B cell (primary cell): Measurements from ENCODE around the gene POLR1H. TPM values are rescaled to one million over a fixed set of nuclear protein-coding genes. Genes with fewer than 3 reads are reported as not detected.

Experiments used
- ATAC-seq: fragments of 200-7000 bp; cut with Tn5 transposase; one replicate; pipeline ENCODE4 v1.10.0; 2021; ENCODE audit warnings: low read depth, mild to moderate bottlenecking, moderate number of reproducible peaks, moderate library complexity
- CTCF ChIA-PET: fragments of 350-600 bp; sonication (Branson Sonifier 250); formaldehyde crosslinking; loops from one replicate; lab custom pipeline; 2021; ENCODE audit warnings: antibody characterized with exemption, inconsistent platforms; lab: Charles Lee
- POLR2A ChIA-PET: fragments of 350-600 bp; sonication (Branson Sonifier 250); formaldehyde crosslinking; loops from one replicate; lab custom pipeline; 2021; ENCODE audit warnings: antibody characterized with exemption; lab: Charles Lee
- DNase-seq: peaks from one replicate; pipeline ENCODE4 v3.0.0; 2013
- H2AFZ ChIP-seq: 2 replicates; pipeline ENCODE4 v1.6.1; 2012; ENCODE audit warnings: mild to moderate bottlenecking, low read depth, low read length; ENCODE audit not compliant: insufficient read depth, poor library complexity, severe bottlenecking
- H3K27ac ChIP-seq, 2 donors: 1 replicate in 1 of 2; 2 replicates in 1 of 2; pipeline ENCODE4 v1.5.1; 2012 to 2013; ENCODE audit warnings: low read length in 2 of 2, mild to moderate bottlenecking in 2 of 2, moderate library complexity in 1 of 2
- H3K27me3 ChIP-seq, 4 experiments: fragments of 200-600 bp in 1 of 4; sonication (generic) in 1 of 4; replicated peaks in 1 of 4; 1 replicate in 2 of 4; 2 replicates in 2 of 4; pipeline versions ENCODE4 v1.6.1 to v1.7.0; 2013 to 2016; ENCODE audit warnings: low read length in 3 of 4, mild to moderate bottlenecking in 2 of 4, mixed read lengths in 1 of 4, moderate library complexity in 1 of 4; ENCODE audit not compliant: insufficient read depth in 4 of 4, control insufficient read depth in 3 of 4; ENCODE audit errors: control extremely low read depth in 1 of 4
- H3K36me3 ChIP-seq, 2 experiments: replicated peaks in 1 of 2; 1 replicate in 1 of 2; 2 replicates in 1 of 2; pipeline versions ENCODE4 v1.6.1 to v1.7.1; 2013; ENCODE audit warnings: low read length in 1 of 2; ENCODE audit not compliant: insufficient read depth in 2 of 2, control insufficient read depth in 1 of 2; ENCODE audit errors: control extremely low read depth in 1 of 2, extremely low read depth in 1 of 2
- H3K4me1 ChIP-seq, 2 donors: fragments of 200-600 bp in 1 of 2; sonication (generic) in 1 of 2; 1 replicate in 1 of 2; 2 replicates in 1 of 2; pipeline versions ENCODE4 v1.5.1 to v1.6.1; 2013 to 2017; ENCODE audit warnings: low read length in 2 of 2; ENCODE audit not compliant: control insufficient read depth in 2 of 2, insufficient read depth in 2 of 2
- H3K4me2 ChIP-seq: replicated peaks from 2 replicates; pipeline ENCODE3; 2012; ENCODE audit warnings: mild to moderate bottlenecking, low read depth, low read length; ENCODE audit not compliant: poor library complexity, severe bottlenecking
- H3K4me3 ChIP-seq, 5 experiments: fragments of 200-600 bp in 1 of 5; sonication (generic) in 1 of 5; 1 replicate in 3 of 5; 2 replicates in 2 of 5; pipeline versions ENCODE4 v1.5.1 to v1.7.0; 2011 to 2016; ENCODE audit warnings: low read length in 4 of 5, mild to moderate bottlenecking in 4 of 5, low read depth in 2 of 5, control low read depth in 1 of 5, moderate library complexity in 1 of 5; ENCODE audit not compliant: insufficient read depth in 1 of 5; ENCODE audit errors: control extremely low read depth in 1 of 5, extremely low read depth in 1 of 5
- H3K79me2 ChIP-seq: fragments of 200-600 bp; sonication (generic); one replicate; pipeline ENCODE4 v1.6.0; 2016; ENCODE audit warnings: low read length; ENCODE audit not compliant: control insufficient read depth, insufficient read depth
- H3K9ac ChIP-seq: fragments of 200-600 bp; sonication (generic); 2 replicates; pipeline ENCODE4 v1.6.1; 2017; ENCODE audit warnings: mild to moderate bottlenecking, low read length, moderate library complexity
- H3K9me3 ChIP-seq, 3 donors: one replicate each; pipeline versions ENCODE4 v1.6.1 to v1.7.1; 2013; ENCODE audit warnings: low read length in 2 of 3; ENCODE audit not compliant: control insufficient read depth in 2 of 3, insufficient read depth in 1 of 3; ENCODE audit errors: control extremely low read depth in 1 of 3
- H4K20me1 ChIP-seq: 2 replicates; pipeline ENCODE4 v1.6.0; 2012; ENCODE audit warnings: mild to moderate bottlenecking, low read length; ENCODE audit not compliant: insufficient read depth, control insufficient read depth, poor library complexity, severe bottlenecking
- H3K27ac Mint-ChIP-seq: one replicate; pipeline ENCODE4 v1.8.0; 2021; ENCODE audit warnings: mixed read lengths
- H3K27me3 Mint-ChIP-seq: one replicate; pipeline ENCODE4 v1.8.0; 2021; ENCODE audit warnings: mixed read lengths
- H3K4me1 Mint-ChIP-seq: one replicate; pipeline ENCODE4 v1.8.0; 2021; ENCODE audit warnings: mixed read lengths
- H3K4me3 Mint-ChIP-seq: one replicate; pipeline ENCODE4 v1.8.0; 2021; ENCODE audit warnings: mixed read lengths
- H3K9me3 Mint-ChIP-seq: one replicate; pipeline ENCODE4 v1.8.0; 2022; ENCODE audit warnings: mixed read lengths; ENCODE audit not compliant: insufficient read depth
- CTCF ChIP-seq: fragments of 200-600 bp; IDR thresholded peaks from one replicate; pipeline ENCODE4 v1.8.0; 2022; ENCODE audit warnings: antibody characterized with exemption, mild to moderate bottlenecking
- EZH2 ChIP-seq: IDR thresholded peaks from 2 replicates; pipeline ENCODE4 v1.6.1; 2012; ENCODE audit warnings: borderline replicate concordance, low read depth, mild to moderate bottlenecking, moderate library complexity, low read length; ENCODE audit not compliant: insufficient read depth, poor library complexity, severe bottlenecking
- WGBS: methylation state at CpG from one replicate; pipeline ENCODE4 v1.1.5; 2013; ENCODE audit warnings: missing lambda C conversion rate; ENCODE audit not compliant: insufficient coverage; 5-methylcytosine and 5-hydroxymethylcytosine counted together
- intact Hi-C: fragments of 100-400 bp; cut with micrococcal nuclease; formaldehyde crosslinking; loops from one replicate; pipeline ENCODE4 v1.10.0; 2022
- polyA plus RNA-seq: library from polyadenylated mRNA; depleted of rRNA; stranded (reverse); fragments of >200 nt; gene quantifications from 2 replicates; pipeline ENCODE4 v1.2.3, GENCODE V29; 2012
- total RNA-seq, 2 donors: library from RNA; stranded (reverse); fragments of 120-200 nt in 1 of 2; gene quantifications; 1 replicate in 1 of 2; 2 replicates in 1 of 2; pipeline versions ENCODE4 v1.2.3 to v1.2.4, GENCODE V29; 2013 to 2022

Gene POLR1H
- total and polyA plus RNA-seq, 2 donors (not counting 1 experiment from before 2014, with no cell fraction given) = 38.8 to 71.0 TPM

- CTCF ChIA-PET = interaction anchor here (1.1 kb wide), 1 partner anchor 31 kb away, joined by 3 read pairs; no protein-coding TSS in a partner anchor
Measured at GRCh38 chr6:30071081-30071818, 10.2 kb downstream of the POLR1H start.

More at GRCh38 chr6:30071081-30071818, 10.2 kb downstream of the POLR1H start:
- Histone ChIP-seq H3K27ac (no peak overlapping the region), H3K79me2 (peaks cover 10% of the 10 kb centered on the region), H3K36me3 (peaks cover 0 to 20% of the 10 kb centered on the region in 2 experiments), H3K4me1 (peaks cover 47 to 48% of the 10 kb centered on the region in 2 donors), H3K9ac (no peak overlapping the region), H2AFZ (no peak overlapping the region), H4K20me1 (peaks cover 27% of the 10 kb centered on the region), H3K4me2 (peak overlapping the region; percentile 43), H3K9me3 (peaks cover 0 to 20% (median 0%) of the 10 kb centered on the region in 3 donors), H3K27me3 (peaks cover 0 to 64% (median 40%) of the 10 kb centered on the region in 4 experiments), H3K4me3 (no peak overlapping the region)
- 35% methylated on average over 62 of the region's 68 CpGs for WGBS
- POLR2A ChIA-PET = interaction anchor here (0.5 to 0.9 kb wide), 2 partner anchors 31 to 136 kb away, joined by 3 to 4 read pairs; no protein-coding TSS in a partner anchor
- intact Hi-C loops = no loop called here
- Mint-ChIP-seq H3K27ac (no peak overlapping the region), H3K4me3 (peak overlapping the region; percentile 20), H3K4me1 (peaks cover 52% of the 10 kb centered on the region), H3K9me3 (no peaks in the 10 kb centered on the region), H3K27me3 (peaks cover 55% of the 10 kb centered on the region)
- no peak for ATAC-seq
- TF ChIP-seq EZH2 = no peak
- TF ChIP-seq CTCF = no peak
- DNase-seq = peak; percentile 48
